Stomach (tissue), 4 donors: Measurements from ENCODE around the gene GOLPH3.
"Not testable (repeated sequence)": the region's sequence is repeated elsewhere in the genome, so short reads cannot be mapped to it uniquely, and the experiment has no call there.

Source experiments
- EP300 ChIP-seq: sonication (generic); formaldehyde crosslinking; IDR thresholded peaks from one replicate; pipeline ENCODE4 v1.6.1; 2017; ENCODE audit warnings: antibody characterized with exemption
- POLR2AphosphoS5 ChIP-seq, 3 donors: sonication (generic); formaldehyde crosslinking; IDR thresholded peaks; one replicate each; pipeline ENCODE4 v1.6.1; 2016; ENCODE audit warnings: antibody characterized with exemption in 3 of 3
- TF ChIP-seq, protein P1 (sequence below), 7 experiments: fragments of 450-650 bp in 4 of 7; fragments of 200-600 bp in 3 of 7; sonication (generic) in 3 of 7; IDR thresholded peaks; one replicate each; pipeline ENCODE4 v1.5.1; 2016 to 2019; ENCODE audit warnings: antibody characterized with exemption in 7 of 7, control low read depth in 2 of 7, mild to moderate bottlenecking in 1 of 7

GRCh38 chr5:32118922-32119321 lies 55.2 kb downstream of the GOLPH3 start:
- TF ChIP-seq POLR2AphosphoS5 (IDR thresholded peaks at IDR 0.05); EP300: not testable (repeated sequence)
- TF ChIP-seq, protein P1, sequence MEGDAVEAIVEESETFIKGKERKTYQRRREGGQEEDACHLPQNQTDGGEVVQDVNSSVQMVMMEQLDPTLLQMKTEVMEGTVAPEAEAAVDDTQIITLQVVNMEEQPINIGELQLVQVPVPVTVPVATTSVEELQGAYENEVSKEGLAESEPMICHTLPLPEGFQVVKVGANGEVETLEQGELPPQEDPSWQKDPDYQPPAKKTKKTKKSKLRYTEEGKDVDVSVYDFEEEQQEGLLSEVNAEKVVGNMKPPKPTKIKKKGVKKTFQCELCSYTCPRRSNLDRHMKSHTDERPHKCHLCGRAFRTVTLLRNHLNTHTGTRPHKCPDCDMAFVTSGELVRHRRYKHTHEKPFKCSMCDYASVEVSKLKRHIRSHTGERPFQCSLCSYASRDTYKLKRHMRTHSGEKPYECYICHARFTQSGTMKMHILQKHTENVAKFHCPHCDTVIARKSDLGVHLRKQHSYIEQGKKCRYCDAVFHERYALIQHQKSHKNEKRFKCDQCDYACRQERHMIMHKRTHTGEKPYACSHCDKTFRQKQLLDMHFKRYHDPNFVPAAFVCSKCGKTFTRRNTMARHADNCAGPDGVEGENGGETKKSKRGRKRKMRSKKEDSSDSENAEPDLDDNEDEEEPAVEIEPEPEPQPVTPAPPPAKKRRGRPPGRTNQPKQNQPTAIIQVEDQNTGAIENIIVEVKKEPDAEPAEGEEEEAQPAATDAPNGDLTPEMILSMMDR (IDR thresholded peaks at IDR 0.05), result not testable (repeated sequence)
